Mucosa of stomach (tissue), 1 donor: Measurements from ENCODE around the gene FNDC3B.

Experiments
- H3K27me3 ChIP-seq: one replicate; pipeline ENCODE4 v1.7.0; 2013; ENCODE audit warnings: mild to moderate bottlenecking, low read length; ENCODE audit not compliant: control insufficient read depth, insufficient read depth
- H3K36me3 ChIP-seq: one replicate; pipeline ENCODE4 v1.7.0; 2013; ENCODE audit warnings: low read length; ENCODE audit not compliant: control insufficient read depth, insufficient read depth
- H3K4me1 ChIP-seq: one replicate; pipeline ENCODE4 v1.7.0; 2013; ENCODE audit warnings: mild to moderate bottlenecking, low read length; ENCODE audit not compliant: control insufficient read depth, insufficient read depth
- H3K4me3 ChIP-seq: one replicate; pipeline ENCODE4 v1.7.0; 2013; ENCODE audit warnings: low read length
- H3K9ac ChIP-seq: one replicate; pipeline ENCODE4 v1.7.0; 2013; ENCODE audit warnings: mild to moderate bottlenecking, low read length, moderate library complexity
- H3K9me3 ChIP-seq: one replicate; pipeline ENCODE4 v1.7.0; 2013; ENCODE audit warnings: mild to moderate bottlenecking, low read length, moderate library complexity; ENCODE audit not compliant: control insufficient read depth
- donor health status: Pancreatic carcinoma.

Gene FNDC3B

DNA sequence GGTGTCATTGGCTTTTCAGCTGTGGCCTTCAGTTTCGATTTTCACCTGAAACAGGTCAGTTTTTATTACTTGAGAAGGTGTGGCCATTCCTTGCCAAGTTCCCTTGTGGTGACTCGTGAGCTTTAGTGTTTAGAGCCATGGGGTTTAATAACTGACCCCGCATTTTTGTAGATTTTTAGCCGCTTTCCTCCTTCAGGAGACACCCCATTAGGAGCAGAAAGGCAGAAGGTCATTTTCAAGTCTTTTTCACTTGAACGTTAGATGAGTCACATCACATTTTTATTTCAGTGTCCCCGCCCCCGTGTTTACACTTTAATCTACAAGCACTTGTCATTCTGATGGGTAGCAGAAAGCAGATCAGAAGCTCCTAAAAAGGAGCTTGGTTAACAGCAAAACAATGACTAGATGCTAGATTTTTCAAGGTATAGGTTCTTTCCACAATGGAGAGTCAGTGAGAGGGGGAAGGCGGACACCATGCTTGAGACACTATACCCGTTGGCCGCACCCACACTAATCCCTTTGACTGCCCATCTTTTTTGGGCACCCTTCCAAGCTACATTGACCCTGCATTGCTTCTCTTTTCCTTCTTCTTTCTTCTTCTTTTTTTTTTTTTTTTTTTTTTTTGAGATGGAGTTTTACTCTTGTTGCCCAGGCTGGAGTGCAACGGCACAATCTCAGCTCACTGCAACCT is 276.2 kb downstream of the FNDC3B start:
- Histone ChIP-seq H3K9ac (no peak overlapping the region), H3K9me3 (no peaks in the 10 kb centered on the region), H3K4me1 (peaks cover 25% of the 10 kb centered on the region), H3K4me3 (no peak overlapping the region), H3K36me3 (peaks cover 9% of the 10 kb centered on the region), H3K27me3 (no peaks in the 10 kb centered on the region)

- no peaks in the 10 kb centered on the region for H3K9me3 ChIP-seq
- peaks cover 25% of the 10 kb centered on the region for H3K4me1 ChIP-seq
- no peak overlapping the region for H3K4me3 ChIP-seq
- H3K27me3 ChIP-seq, result no peaks in the 10 kb centered on the region
- no peak overlapping the region for H3K9ac ChIP-seq
- H3K36me3 ChIP-seq, result peaks cover 5% of the 10 kb centered on the region
Measured at GRCh38 chr3:172316758-172317157, 277.4 kb downstream of the FNDC3B start.

GRCh38 chr3:172317481-172317880 is 278.1 kb downstream of the FNDC3B start:
- no peaks in the 10 kb centered on the region for H3K9me3 ChIP-seq
- H3K4me1 ChIP-seq, result peaks cover 25% of the 10 kb centered on the region
- H3K27me3 ChIP-seq, result no peaks in the 10 kb centered on the region
- H3K4me3 ChIP-seq, result no peak overlapping the region
- H3K9ac ChIP-seq, result no peak overlapping the region
- H3K36me3 ChIP-seq, result peaks cover 5% of the 10 kb centered on the region

- peaks cover 5% of the 10 kb centered on the region for H3K36me3 ChIP-seq
- peaks cover 25% of the 10 kb centered on the region for H3K4me1 ChIP-seq
- no peak overlapping the region for H3K4me3 ChIP-seq
- no peaks in the 10 kb centered on the region for H3K27me3 ChIP-seq
- peak overlapping the region; percentile 11 for H3K9ac ChIP-seq
- no peaks in the 10 kb centered on the region for H3K9me3 ChIP-seq
Measured at GRCh38 chr3:172317984-172318383, 278.6 kb downstream of the FNDC3B start.

GRCh38 chr3:172319595-172319994 is 280.2 kb downstream of the FNDC3B start:
- Histone ChIP-seq H3K4me3 (no peak overlapping the region), H3K9ac (no peak overlapping the region), H3K9me3 (no peaks in the 10 kb centered on the region), H3K36me3 (no peaks in the 10 kb centered on the region), H3K27me3 (no peaks in the 10 kb centered on the region), H3K4me1 (peaks cover 35% of the 10 kb centered on the region)

DNA sequence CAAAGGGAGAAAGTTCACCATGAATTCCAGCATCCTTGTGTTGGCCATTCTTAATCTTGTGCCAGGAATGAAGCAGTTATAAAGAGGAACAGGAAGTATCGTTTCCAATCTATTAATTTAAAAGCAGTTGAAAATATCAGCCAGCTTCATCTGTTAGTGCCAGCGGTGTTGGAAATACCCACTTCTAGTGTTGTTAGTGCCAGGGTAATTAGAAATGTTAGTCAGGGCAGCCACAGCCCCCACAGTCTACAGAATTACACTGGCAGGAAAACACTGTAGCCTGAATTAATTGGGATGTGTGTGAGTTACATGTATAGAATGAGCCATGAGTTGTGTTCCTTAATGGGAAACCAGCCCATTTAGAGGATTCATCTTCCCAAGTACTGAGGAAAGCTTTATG is 281.1 kb downstream of the FNDC3B start:
- Histone ChIP-seq H3K36me3 (no peaks in the 10 kb centered on the region), H3K27me3 (no peaks in the 10 kb centered on the region), H3K4me3 (no peak overlapping the region), H3K9me3 (no peaks in the 10 kb centered on the region), H3K4me1 (peaks cover 39% of the 10 kb centered on the region), H3K9ac (no peak overlapping the region)

DNA sequence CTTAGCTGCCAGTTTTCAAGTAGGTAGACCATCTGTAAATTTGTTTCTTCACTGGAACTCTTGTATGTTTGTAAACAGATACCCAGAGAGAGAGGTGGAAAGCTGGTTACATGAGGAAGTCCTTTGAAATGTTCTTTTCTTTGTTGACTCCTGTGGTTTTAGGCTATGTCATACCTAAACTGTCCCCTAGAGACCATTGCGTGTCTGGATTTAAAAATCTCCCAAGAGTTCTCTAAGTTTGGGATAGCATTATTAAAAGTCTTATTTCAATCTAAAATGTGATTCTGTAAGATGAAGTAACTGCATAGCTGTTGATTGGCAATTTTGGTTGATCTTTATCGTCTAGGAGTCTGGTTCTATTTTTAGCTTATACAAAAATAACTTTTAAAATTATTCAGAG is 281.7 kb downstream of the FNDC3B start:
- Histone ChIP-seq H3K36me3 (no peaks in the 10 kb centered on the region), H3K9ac (no peak overlapping the region), H3K4me3 (no peak overlapping the region), H3K27me3 (no peaks in the 10 kb centered on the region), H3K4me1 (peaks cover 34% of the 10 kb centered on the region), H3K9me3 (no peaks in the 10 kb centered on the region)

DNA sequence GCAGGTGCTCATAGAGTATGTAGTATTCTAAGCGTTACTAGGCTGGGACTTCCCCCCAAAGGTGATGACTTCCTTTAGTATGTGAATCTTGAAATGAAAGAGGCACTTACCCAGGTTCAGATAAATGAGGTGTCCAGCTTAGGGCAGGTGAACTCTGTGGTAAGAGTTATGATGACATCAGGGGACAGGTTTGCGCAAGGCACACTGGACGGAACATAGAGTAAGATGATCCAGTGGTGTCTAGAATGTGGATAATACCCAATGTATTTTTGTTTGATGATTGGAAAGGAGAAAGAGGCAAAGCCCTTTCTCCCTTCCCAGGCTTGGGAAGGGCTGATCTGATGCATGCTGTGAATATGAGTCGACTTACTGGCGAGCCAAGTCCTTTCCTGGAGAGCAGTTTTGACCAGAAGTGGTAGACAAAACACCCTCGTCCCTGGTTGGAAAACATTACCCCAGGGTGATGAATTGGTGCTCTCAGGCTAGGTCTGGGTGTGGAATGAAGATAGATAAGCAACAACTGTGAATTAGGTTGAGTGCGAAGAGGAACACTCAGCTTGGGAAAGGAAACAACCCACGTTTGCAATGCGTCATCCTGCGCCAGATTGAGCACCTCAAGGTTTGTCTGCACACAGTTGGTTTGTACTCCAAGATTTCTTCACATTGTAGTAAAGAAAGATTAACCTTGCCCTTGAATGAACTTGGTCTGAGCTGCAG is 284.7 kb downstream of the FNDC3B start:
- H3K27me3 ChIP-seq, result no peaks in the 10 kb centered on the region
- H3K4me1 ChIP-seq, result peaks cover 15% of the 10 kb centered on the region
- no peak overlapping the region for H3K9ac ChIP-seq
- H3K4me3 ChIP-seq, result no peak overlapping the region
- no peaks in the 10 kb centered on the region for H3K36me3 ChIP-seq
- no peaks in the 10 kb centered on the region for H3K9me3 ChIP-seq

DNA sequence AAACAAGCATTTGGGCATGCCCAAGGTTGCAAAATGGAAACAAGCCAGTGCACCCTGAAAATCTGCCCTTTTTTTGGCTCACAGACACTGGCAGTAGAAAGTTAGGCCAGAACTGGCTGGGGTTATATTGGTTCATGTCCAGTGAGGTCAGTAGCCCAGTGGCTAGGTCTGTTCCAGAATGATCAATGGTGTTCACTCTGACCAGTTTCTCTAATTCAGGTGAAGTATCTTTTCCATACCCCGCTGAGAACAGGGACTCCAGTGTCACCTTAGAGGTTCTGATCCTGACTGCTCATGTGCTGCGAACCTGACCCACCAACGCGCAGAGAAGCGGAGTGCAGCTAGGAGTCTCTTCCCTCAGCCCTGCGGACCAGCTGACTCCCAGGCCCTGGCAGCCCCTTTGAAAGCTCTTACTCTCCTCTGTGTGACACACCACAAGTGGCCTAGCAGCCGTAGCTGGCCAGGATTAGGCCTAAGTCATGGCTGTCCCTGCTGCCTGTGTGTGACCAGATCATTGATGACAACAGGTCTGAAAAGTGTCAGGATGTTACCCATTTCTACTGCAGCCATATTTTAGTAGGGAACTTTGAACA is 285.3 kb downstream of the FNDC3B start:
- H3K9ac ChIP-seq, result no peak overlapping the region
- H3K4me3 ChIP-seq, result no peak overlapping the region
- no peaks in the 10 kb centered on the region for H3K9me3 ChIP-seq
- H3K36me3 ChIP-seq, result no peaks in the 10 kb centered on the region
- H3K27me3 ChIP-seq, result no peaks in the 10 kb centered on the region
- peaks cover 15% of the 10 kb centered on the region for H3K4me1 ChIP-seq

DNA sequence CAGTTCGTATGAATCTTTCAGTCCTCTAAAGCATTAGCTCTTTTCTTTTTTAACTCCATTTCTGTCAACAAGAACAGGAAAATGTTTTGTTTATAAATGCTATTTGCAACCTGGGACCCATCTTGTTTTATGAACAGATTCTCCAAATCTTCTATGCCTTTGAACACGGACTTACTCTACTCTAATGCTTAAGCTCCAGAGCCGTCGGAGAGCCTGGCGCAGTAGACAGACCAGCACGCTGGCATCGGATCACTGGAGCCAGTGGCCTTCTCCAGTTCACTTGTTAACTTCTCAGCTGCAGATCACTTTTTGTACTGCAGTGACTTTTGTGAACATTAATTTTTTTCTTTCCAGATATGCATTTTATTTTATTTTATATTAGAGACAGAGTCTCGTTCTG is 286.1 kb downstream of the FNDC3B start:
- Histone ChIP-seq H3K27me3 (no peaks in the 10 kb centered on the region), H3K36me3 (peaks cover 3% of the 10 kb centered on the region), H3K9ac (no peak overlapping the region), H3K9me3 (no peaks in the 10 kb centered on the region), H3K4me1 (peaks cover 15% of the 10 kb centered on the region), H3K4me3 (no peak overlapping the region)

DNA sequence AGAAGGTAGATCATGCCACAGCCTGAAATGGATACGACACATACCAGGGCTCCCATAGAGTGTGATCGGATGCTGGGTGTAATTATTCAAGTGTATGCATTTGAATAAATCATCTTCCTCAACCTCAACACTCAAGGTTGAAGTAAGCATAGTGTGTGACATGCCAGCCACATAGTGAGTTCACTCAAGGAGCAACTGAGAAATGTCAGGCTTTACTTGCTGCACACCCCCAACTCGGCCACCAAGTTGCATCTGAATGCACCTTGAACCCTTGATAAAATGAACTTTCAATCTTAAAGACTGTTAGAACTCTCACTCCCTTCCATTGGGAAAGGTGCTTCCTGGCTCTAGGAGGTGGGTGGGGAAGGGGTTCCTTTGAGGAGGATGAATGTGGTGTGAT is 287.6 kb downstream of the FNDC3B start:
- Histone ChIP-seq H3K4me1 (peaks cover 15% of the 10 kb centered on the region), H3K9me3 (no peaks in the 10 kb centered on the region), H3K9ac (no peak overlapping the region), H3K36me3 (peaks cover 3% of the 10 kb centered on the region), H3K4me3 (no peak overlapping the region), H3K27me3 (no peaks in the 10 kb centered on the region)

DNA sequence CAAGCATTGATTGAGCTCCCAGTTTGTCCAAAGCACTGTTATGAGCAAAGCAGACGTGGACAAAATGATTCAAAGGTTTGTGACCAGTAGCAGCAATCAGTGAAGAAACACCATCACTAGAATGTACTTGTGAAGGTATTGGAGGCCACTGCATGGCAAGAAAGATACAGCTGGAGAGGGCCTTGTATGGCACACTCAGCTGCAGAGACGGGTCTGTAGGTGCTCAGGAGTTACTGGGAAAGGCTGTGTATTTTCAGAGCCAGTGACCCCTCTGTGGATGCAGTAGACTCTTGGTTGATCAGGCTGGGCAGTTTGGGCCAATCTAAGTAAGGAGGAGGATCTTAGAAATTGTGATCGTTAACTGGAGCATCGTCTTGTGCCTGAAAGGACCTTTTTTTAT is 288.9 kb downstream of the FNDC3B start:
- Histone ChIP-seq H3K9ac (no peak overlapping the region), H3K36me3 (peaks cover 3% of the 10 kb centered on the region), H3K4me3 (no peak overlapping the region), H3K4me1 (peaks cover 15% of the 10 kb centered on the region), H3K27me3 (no peaks in the 10 kb centered on the region), H3K9me3 (no peaks in the 10 kb centered on the region)
